Neuronal stem cell (in vitro differentiated cells): ENCODE measurements around the gene FANK1.

Experiments
- DNase-seq: peaks from one replicate; pipeline ENCODE4 v3.0.0-alpha.2; 2013; ENCODE audit warnings: low spot score
- H2AFZ ChIP-seq: one replicate; pipeline ENCODE4 v1.6.1; 2013; ENCODE audit warnings: mild to moderate bottlenecking, low read length, inconsistent platforms
- H2AK5ac ChIP-seq: 2 replicates; pipeline ENCODE4 v1.6.1; 2013; ENCODE audit warnings: low read depth, mild to moderate bottlenecking, inconsistent platforms, low read length, moderate library complexity, mixed read lengths
- H2BK120ac ChIP-seq: 2 replicates; pipeline ENCODE4 v1.6.1; 2013; ENCODE audit warnings: low read depth, mild to moderate bottlenecking, inconsistent platforms, low read length, moderate library complexity, mixed read lengths
- H2BK12ac ChIP-seq: one replicate; pipeline ENCODE4 v1.6.1; 2013; ENCODE audit warnings: low read length, inconsistent platforms
- H2BK15ac ChIP-seq: 2 replicates; pipeline ENCODE4 v1.6.1; 2013; ENCODE audit warnings: mild to moderate bottlenecking, low read length, inconsistent platforms, mixed read lengths
- H2BK5ac ChIP-seq: one replicate; pipeline ENCODE4 v1.6.1; 2013; ENCODE audit warnings: inconsistent platforms, mild to moderate bottlenecking, low read length, moderate library complexity
- H3K14ac ChIP-seq: one replicate; pipeline ENCODE4 v1.6.1; 2013; ENCODE audit warnings: low read length, inconsistent platforms
- H3K18ac ChIP-seq: 2 replicates; pipeline ENCODE4 v1.6.1; 2013; ENCODE audit warnings: low read length, inconsistent platforms
- H3K23ac ChIP-seq: 2 replicates; pipeline ENCODE4 v1.6.1; 2013; ENCODE audit warnings: low read depth, mild to moderate bottlenecking, mixed read lengths, low read length, inconsistent platforms; ENCODE audit not compliant: poor library complexity
- H3K27ac ChIP-seq: replicated peaks from 3 replicates; pipeline ENCODE4 v1.5.1; 2013; ENCODE audit warnings: low read length, inconsistent platforms
- H3K27me3 ChIP-seq, 3 experiments: 2 replicates each; pipeline ENCODE4 v1.6.1; 2013; ENCODE audit warnings: low read length in 3 of 3, mild to moderate bottlenecking in 2 of 3, inconsistent platforms in 1 of 3, low read depth in 1 of 3, mixed read lengths in 1 of 3, moderate library complexity in 1 of 3; ENCODE audit not compliant: control insufficient read depth in 3 of 3, insufficient read depth in 3 of 3
- H3K36me3 ChIP-seq, 2 donors: replicated peaks in 1 of 2; 2 replicates each; pipeline ENCODE4 v1.6.1; 2013; ENCODE audit warnings: low read length in 2 of 2; ENCODE audit not compliant: control insufficient read depth in 2 of 2, insufficient read depth in 2 of 2
- H3K4ac ChIP-seq: 2 replicates; pipeline ENCODE4 v1.6.1; 2013; ENCODE audit warnings: inconsistent platforms, mild to moderate bottlenecking, low read length, moderate library complexity
- H3K4me1 ChIP-seq, 2 donors: 1 replicate in 1 of 2; 2 replicates in 1 of 2; pipeline ENCODE4 v1.6.1; 2013; ENCODE audit warnings: low read length in 2 of 2, low read depth in 1 of 2; ENCODE audit not compliant: control insufficient read depth in 2 of 2, insufficient read depth in 1 of 2
- H3K4me2 ChIP-seq: one replicate; pipeline ENCODE4 v1.6.1; 2013; ENCODE audit warnings: mild to moderate bottlenecking, low read length, inconsistent platforms; ENCODE audit not compliant: insufficient read depth, poor library complexity, severe bottlenecking
- H3K4me3 ChIP-seq, 2 donors: 2 replicates each; pipeline ENCODE4 v1.5.1; 2013; ENCODE audit warnings: low read length in 2 of 2, mild to moderate bottlenecking in 2 of 2, inconsistent platforms in 1 of 2, moderate library complexity in 1 of 2
- H3K79me1 ChIP-seq: one replicate; pipeline ENCODE4 v1.6.1; 2013; ENCODE audit warnings: low read depth, mild to moderate bottlenecking, inconsistent platforms, low read length, moderate library complexity
- H3K9ac ChIP-seq: one replicate; pipeline ENCODE4 v1.6.1; 2013; ENCODE audit warnings: mild to moderate bottlenecking, low read depth, low read length, inconsistent platforms; ENCODE audit not compliant: poor library complexity
- H3K9me3 ChIP-seq, 2 donors: replicated peaks in 1 of 2; 2 replicates each; pipeline versions ENCODE3 to v1.6.1; 2013; ENCODE audit warnings: low read length in 2 of 2, mild to moderate bottlenecking in 2 of 2, inconsistent platforms in 1 of 2, low read depth in 1 of 2, mixed read lengths in 1 of 2, moderate library complexity in 1 of 2; ENCODE audit not compliant: control insufficient read depth in 2 of 2, insufficient read depth in 1 of 2
- H4K8ac ChIP-seq: one replicate; pipeline ENCODE4 v1.6.1; 2013; ENCODE audit warnings: low read depth, mild to moderate bottlenecking, inconsistent platforms, low read length, moderate library complexity
- H4K91ac ChIP-seq: one replicate; pipeline ENCODE4 v1.6.1; 2013; ENCODE audit warnings: low read length, low read depth, mild to moderate bottlenecking, inconsistent platforms; ENCODE audit not compliant: poor library complexity
- WGBS, 2 donors: extraction: QIAGEN DNeasy Blood & Tissue Kit; methylation state at CpG; one replicate each; pipeline ENCODE4 v1.1.7; 2013; ENCODE audit warnings: missing lambda C conversion rate in 2 of 2, mixed read lengths in 1 of 2; ENCODE audit not compliant: insufficient read length in 2 of 2, insufficient replicate concordance in 1 of 2; ENCODE audit errors: extremely low coverage in 2 of 2; 5-methylcytosine and 5-hydroxymethylcytosine counted together

The FANK1 gene

DNA sequence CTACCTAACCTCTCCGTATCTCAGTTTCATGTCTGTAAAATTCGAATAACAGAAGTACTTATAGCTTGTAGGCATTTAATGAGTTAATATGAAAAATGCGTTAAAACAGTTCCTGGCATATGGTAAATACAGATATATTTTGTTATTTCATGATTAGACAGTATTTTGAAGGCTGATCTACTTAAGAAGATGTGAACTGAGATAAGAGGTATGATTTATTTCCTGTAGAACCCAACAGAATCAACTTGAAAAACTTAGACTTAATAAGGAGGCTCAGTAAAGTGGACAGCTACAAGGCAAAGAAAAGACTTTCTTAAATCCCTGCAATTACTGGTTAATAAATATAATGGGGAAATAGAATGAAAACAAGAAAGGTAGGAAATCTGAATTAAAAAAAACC, 103.3 kb downstream of the FANK1 start:
- Histone ChIP-seq H3K4me2 (no peak overlapping the region), H4K8ac (no peak overlapping the region), H3K79me1 (no peaks in the 10 kb centered on the region), H3K23ac (no peak overlapping the region), H2AK5ac (no peak overlapping the region), H2BK12ac (no peak overlapping the region), H4K91ac (no peak overlapping the region), H3K27me3 (no peaks in the 10 kb centered on the region), H2BK120ac (no peak overlapping the region), H3K18ac (no peak overlapping the region), H2BK5ac (no peak overlapping the region), H3K36me3 (no peaks in the 10 kb centered on the region), H2AFZ (no peak overlapping the region), H3K4ac (no peak overlapping the region), H3K4me1 (no peaks in the 10 kb centered on the region), H3K14ac (no peak overlapping the region), H2BK15ac (no peak overlapping the region), H3K9me3 (no peaks in the 10 kb centered on the region), H3K4me3 (no peak overlapping the region), H3K27ac (no peak overlapping the region), H3K9ac (no peak overlapping the region)
- WGBS, 2 donors = no CpG with 5 or more reads among the region's 3 CpGs
- no peak for DNase-seq

DNA sequence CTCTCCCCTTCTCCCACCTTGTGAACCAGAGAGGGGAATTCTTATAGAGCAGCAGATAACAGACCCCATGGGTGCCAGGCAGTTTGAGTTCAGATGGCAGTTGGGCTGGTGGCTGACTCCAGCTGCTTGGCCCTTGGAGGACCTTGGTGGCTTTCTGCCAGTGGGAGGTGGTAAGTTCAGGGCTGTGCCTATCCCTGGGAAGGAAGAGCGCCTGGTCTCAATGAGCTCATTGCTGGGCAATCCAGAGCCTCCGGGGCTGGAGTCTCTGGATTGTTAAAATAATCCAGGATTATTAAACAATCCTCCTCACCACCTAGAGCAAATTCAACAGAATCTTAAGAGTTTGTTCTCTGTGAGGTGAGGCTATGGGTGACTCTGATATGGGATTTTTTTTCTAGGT, 105.2 kb downstream of the FANK1 start:
- Histone ChIP-seq H3K79me1 (no peaks in the 10 kb centered on the region), H3K14ac (peak overlapping the region; percentile 9), H3K27ac (no peak overlapping the region), H2AK5ac (no peak overlapping the region), H3K23ac (no peak overlapping the region), H3K9me3 (no peaks in the 10 kb centered on the region), H2BK12ac (no peak overlapping the region), H3K4me3 (no peak overlapping the region), H2BK120ac (no peak overlapping the region), H3K27me3 (no peaks in the 10 kb centered on the region), H2BK5ac (no peak overlapping the region), H3K18ac (no peak overlapping the region), H2BK15ac (no peak overlapping the region), H3K4me1 (no peaks in the 10 kb centered on the region), H3K4me2 (no peak overlapping the region), H4K91ac (no peak overlapping the region), H4K8ac (no peak overlapping the region), H3K4ac (no peak overlapping the region), H3K9ac (no peak overlapping the region), H2AFZ (no peak overlapping the region), H3K36me3 (no peaks in the 10 kb centered on the region)
- WGBS, 2 donors = no CpG with 5 or more reads among the region's 2 CpGs
- DNase-seq = no peak

DNA sequence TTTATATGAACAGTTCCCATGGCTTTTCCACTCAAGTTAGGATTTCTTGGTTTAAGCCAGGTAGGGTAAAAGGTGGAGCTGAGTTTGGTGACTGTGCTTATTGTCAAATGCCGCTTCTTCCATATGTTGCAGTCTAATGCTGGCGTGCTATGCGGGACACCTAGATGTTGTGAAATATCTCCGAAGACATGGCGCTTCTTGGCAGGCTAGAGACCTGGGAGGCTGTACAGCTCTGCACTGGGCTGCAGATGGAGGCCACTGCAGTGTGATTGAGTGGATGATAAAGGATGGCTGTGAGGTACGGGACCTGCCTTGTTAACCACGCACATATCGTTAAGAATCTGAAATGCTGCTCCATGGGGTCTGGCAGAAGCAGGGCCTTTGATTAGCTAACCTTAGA, 108.4 kb downstream of the FANK1 start:
- Histone ChIP-seq H2BK15ac (no peak overlapping the region), H3K79me1 (no peaks in the 10 kb centered on the region), H3K4me3 (no peak overlapping the region), H3K18ac (no peak overlapping the region), H3K14ac (no peak overlapping the region), H2AK5ac (no peak overlapping the region), H2BK120ac (no peak overlapping the region), H2BK12ac (no peak overlapping the region), H3K9ac (no peak overlapping the region), H3K9me3 (no peaks in the 10 kb centered on the region), H4K91ac (no peak overlapping the region), H3K27ac (no peak overlapping the region), H2AFZ (no peak overlapping the region), H3K27me3 (no peaks in the 10 kb centered on the region), H3K36me3 (no peaks in the 10 kb centered on the region), H3K23ac (no peak overlapping the region), H3K4me2 (no peak overlapping the region), H2BK5ac (no peak overlapping the region), H4K8ac (no peak overlapping the region), H3K4ac (no peak overlapping the region), H3K4me1 (peaks cover 0 to 2% of the 10 kb centered on the region in 2 donors)
- DNase-seq = no peak
- no CpG with 5 or more reads among the region's 8 CpGs for WGBS, 2 donors

DNA sequence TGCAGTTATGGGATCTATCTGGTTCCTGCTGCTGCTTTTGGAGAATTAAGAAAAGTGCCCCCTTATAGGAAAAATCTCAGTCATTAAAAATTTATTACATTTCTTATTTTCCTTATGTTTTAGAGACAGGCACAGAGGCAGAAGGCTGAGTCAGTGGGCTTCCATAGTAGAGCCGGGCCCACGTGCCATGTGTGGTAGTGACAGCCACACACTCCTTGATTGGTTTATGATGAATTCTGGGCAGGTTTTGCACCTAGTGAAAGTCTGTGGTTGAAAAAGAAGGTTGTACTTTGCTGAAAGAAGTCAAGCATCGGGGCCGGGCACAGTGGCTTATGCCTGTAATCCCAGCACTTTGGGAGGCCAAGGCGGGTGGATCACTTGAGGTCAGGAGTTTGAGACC, 109.9 kb downstream of the FANK1 start:
- Histone ChIP-seq H3K79me1 (no peaks in the 10 kb centered on the region), H3K27ac (no peak overlapping the region), H3K9ac (no peak overlapping the region), H2BK5ac (no peak overlapping the region), H3K18ac (no peak overlapping the region), H2BK120ac (no peak overlapping the region), H3K14ac (no peak overlapping the region), H3K23ac (no peak overlapping the region), H3K4me3 (no peak overlapping the region), H4K8ac (no peak overlapping the region), H3K36me3 (no peaks in the 10 kb centered on the region), H2AFZ (no peak overlapping the region), H3K4me1 (peaks cover 0 to 2% of the 10 kb centered on the region in 2 donors), H2BK12ac (no peak overlapping the region), H2BK15ac (no peak overlapping the region), H3K4me2 (no peak overlapping the region), H3K4ac (no peak overlapping the region), H4K91ac (no peak overlapping the region), H3K9me3 (peaks cover 0 to 2% of the 10 kb centered on the region in 2 donors), H2AK5ac (no peak overlapping the region), H3K27me3 (peaks cover 0 to 2% (median 0%) of the 10 kb centered on the region in 3 experiments)
- DNase-seq = no peak
- WGBS, 2 donors = no CpG with 5 or more reads among the region's 5 CpGs
